Measurements from ENCODE around the gene NUDT21. TPM values are rescaled to one million over a fixed set of nuclear protein-coding genes. Genes with fewer than 3 reads are reported as not detected.

NUDT21 gene
- polyA plus RNA-seq, 1 of the 3 experiments (the other 2 are of a cell fraction) = 42.2 TPM

GRCh38 chr16:56409195-56409594 lies 41.9 kb downstream of the NUDT21 start:
- Histone ChIP-seq H3K4me1 (ENCODE audit: control insufficient read depth in 1 of 2, insufficient read depth in 2 of 2, low read depth in 1 of 2, low read length in 1 of 2) (no peaks in the 10 kb centered on the region), H3K4me3 (ENCODE audit: low read depth in 2 of 2, low read length in 1 of 2) (no peak overlapping the region), H3K79me2 (ENCODE audit: insufficient read depth) (peaks cover 39% of the 10 kb centered on the region), H2AFZ (ENCODE audit: low read depth) (no peak overlapping the region), H3F3A (replicated peaks; ENCODE audit: insufficient read depth) (peaks cover 3% of the 10 kb centered on the region), H3K4me2 (no peak overlapping the region), H3K9me2 (no peaks in the 10 kb centered on the region), H3K9ac (no peak overlapping the region), H3K36me3 (replicated peaks in 1 of 2; ENCODE audit: control insufficient read depth in 1 of 2, insufficient read depth in 2 of 2, low read length in 1 of 2) (peaks cover 40 to 71% of the 10 kb centered on the region in 2 experiments), H4K20me1 (ENCODE audit: insufficient read depth) (0 out of 2 replicates have a peak, but pooled peaks cover 4% of the 10 kb centered on the region), H3K27me3 (ENCODE audit: insufficient read depth) (no peaks in the 10 kb centered on the region), H3K27ac (ENCODE audit: low read depth in 2 of 2, low read length in 1 of 2) (no peak overlapping the region), H3K9me3 (no peaks in the 10 kb centered on the region)
- ChIA-PET POLR2A (no interaction called here), CTCF (interaction anchor here (1.0 kb wide), 1 partner anchor 33 kb away, joined by 3 read pairs; no protein-coding TSS in a partner anchor)
- TF ChIP-seq NFIC (IDR thresholded peaks at IDR 0.05; ENCODE audit: borderline replicate concordance) = no peak
- TF ChIP-seq, protein P1, sequence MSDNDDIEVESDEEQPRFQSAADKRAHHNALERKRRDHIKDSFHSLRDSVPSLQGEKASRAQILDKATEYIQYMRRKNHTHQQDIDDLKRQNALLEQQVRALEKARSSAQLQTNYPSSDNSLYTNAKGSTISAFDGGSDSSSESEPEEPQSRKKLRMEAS (IDR thresholded peaks at IDR 0.05; ENCODE audit: low read depth) = no peak
- TF ChIP-seq, protein P2, sequence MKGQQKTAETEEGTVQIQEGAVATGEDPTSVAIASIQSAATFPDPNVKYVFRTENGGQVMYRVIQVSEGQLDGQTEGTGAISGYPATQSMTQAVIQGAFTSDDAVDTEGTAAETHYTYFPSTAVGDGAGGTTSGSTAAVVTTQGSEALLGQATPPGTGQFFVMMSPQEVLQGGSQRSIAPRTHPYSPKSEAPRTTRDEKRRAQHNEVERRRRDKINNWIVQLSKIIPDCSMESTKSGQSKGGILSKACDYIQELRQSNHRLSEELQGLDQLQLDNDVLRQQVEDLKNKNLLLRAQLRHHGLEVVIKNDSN (IDR thresholded peaks at IDR 0.05; ENCODE audit: borderline replicate concordance, low read depth) = no peak
- TF ChIP-seq JUND (IDR thresholded peaks at IDR 0.05) = no peak
- TF ChIP-seq GABPA (IDR thresholded peaks at IDR 0.05; ENCODE audit: low read depth) = no peak
- TF ChIP-seq NRF1 (IDR thresholded peaks at IDR 0.05; ENCODE audit: low read depth, low read length) = no peak
- TF ChIP-seq TAF1 (IDR thresholded peaks at IDR 0.05; ENCODE audit: borderline replicate concordance, low read depth, low read length) = no peak
- TF ChIP-seq, protein P3, sequence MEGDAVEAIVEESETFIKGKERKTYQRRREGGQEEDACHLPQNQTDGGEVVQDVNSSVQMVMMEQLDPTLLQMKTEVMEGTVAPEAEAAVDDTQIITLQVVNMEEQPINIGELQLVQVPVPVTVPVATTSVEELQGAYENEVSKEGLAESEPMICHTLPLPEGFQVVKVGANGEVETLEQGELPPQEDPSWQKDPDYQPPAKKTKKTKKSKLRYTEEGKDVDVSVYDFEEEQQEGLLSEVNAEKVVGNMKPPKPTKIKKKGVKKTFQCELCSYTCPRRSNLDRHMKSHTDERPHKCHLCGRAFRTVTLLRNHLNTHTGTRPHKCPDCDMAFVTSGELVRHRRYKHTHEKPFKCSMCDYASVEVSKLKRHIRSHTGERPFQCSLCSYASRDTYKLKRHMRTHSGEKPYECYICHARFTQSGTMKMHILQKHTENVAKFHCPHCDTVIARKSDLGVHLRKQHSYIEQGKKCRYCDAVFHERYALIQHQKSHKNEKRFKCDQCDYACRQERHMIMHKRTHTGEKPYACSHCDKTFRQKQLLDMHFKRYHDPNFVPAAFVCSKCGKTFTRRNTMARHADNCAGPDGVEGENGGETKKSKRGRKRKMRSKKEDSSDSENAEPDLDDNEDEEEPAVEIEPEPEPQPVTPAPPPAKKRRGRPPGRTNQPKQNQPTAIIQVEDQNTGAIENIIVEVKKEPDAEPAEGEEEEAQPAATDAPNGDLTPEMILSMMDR (IDR thresholded peaks at IDR 0.05) = no peak
- no peak for TF ChIP-seq EZH2phosphoT487 (IDR thresholded peaks at IDR 0.05; ENCODE audit: borderline replicate concordance, low read depth)
- no peak for TF ChIP-seq MXI1 (IDR thresholded peaks at IDR 0.05; ENCODE audit: low read depth, low read length)
- TF ChIP-seq SIN3A (IDR thresholded peaks at IDR 0.05; ENCODE audit: borderline replicate concordance, low read depth, low read length) = no peak
- no peak for TF ChIP-seq TEAD4 (IDR thresholded peaks at IDR 0.05; ENCODE audit: borderline replicate concordance, insufficient read depth)
- no peak for TF ChIP-seq RAD21 (IDR thresholded peaks at IDR 0.05; ENCODE audit: low read length)
- TF ChIP-seq CHD2 (IDR thresholded peaks at IDR 0.05; ENCODE audit: low read length, partially characterized antibody) = no peak
- 69% methylated on average over 4 of the region's 4 CpGs for WGBS (ENCODE audit: low lambda C conversion rate)
- DNase-seq = no peak

- ChIA-PET POLR2A (no interaction called here), CTCF (interaction anchor here (0.6 kb wide), 1 partner anchor 307 kb away, joined by 3 read pairs; no protein-coding TSS in a partner anchor)
- no peak for DNase-seq
- Histone ChIP-seq H3K27ac (ENCODE audit: low read depth in 2 of 2, low read length in 1 of 2) (no peak overlapping the region), H3K36me3 (replicated peaks in 1 of 2; ENCODE audit: control insufficient read depth in 1 of 2, insufficient read depth in 2 of 2, low read length in 1 of 2) (peaks cover 44 to 71% of the 10 kb centered on the region in 2 experiments), H2AFZ (ENCODE audit: low read depth) (no peak overlapping the region), H3K4me2 (no peak overlapping the region), H3K79me2 (ENCODE audit: insufficient read depth) (peaks cover 32% of the 10 kb centered on the region; the same call in 1 of the 2 replicates), H3K4me3 (ENCODE audit: low read depth in 2 of 2, low read length in 1 of 2) (no peak overlapping the region), H3K27me3 (ENCODE audit: insufficient read depth) (no peaks in the 10 kb centered on the region), H3K9me3 (no peaks in the 10 kb centered on the region), H3K4me1 (ENCODE audit: control insufficient read depth in 1 of 2, insufficient read depth in 2 of 2, low read depth in 1 of 2, low read length in 1 of 2) (no peaks in the 10 kb centered on the region), H3F3A (replicated peaks; ENCODE audit: insufficient read depth) (peaks cover 3% of the 10 kb centered on the region), H3K9me2 (no peaks in the 10 kb centered on the region), H4K20me1 (ENCODE audit: insufficient read depth) (no peaks in the 10 kb centered on the region), H3K9ac (no peak overlapping the region)
- WGBS (ENCODE audit: low lambda C conversion rate) = 69% methylated on average over 7 of the region's 7 CpGs
- TF ChIP-seq, protein P4, sequence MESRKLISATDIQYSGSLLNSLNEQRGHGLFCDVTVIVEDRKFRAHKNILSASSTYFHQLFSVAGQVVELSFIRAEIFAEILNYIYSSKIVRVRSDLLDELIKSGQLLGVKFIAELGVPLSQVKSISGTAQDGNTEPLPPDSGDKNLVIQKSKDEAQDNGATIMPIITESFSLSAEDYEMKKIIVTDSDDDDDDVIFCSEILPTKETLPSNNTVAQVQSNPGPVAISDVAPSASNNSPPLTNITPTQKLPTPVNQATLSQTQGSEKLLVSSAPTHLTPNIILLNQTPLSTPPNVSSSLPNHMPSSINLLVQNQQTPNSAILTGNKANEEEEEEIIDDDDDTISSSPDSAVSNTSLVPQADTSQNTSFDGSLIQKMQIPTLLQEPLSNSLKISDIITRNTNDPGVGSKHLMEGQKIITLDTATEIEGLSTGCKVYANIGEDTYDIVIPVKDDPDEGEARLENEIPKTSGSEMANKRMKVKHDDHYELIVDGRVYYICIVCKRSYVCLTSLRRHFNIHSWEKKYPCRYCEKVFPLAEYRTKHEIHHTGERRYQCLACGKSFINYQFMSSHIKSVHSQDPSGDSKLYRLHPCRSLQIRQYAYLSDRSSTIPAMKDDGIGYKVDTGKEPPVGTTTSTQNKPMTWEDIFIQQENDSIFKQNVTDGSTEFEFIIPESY (IDR thresholded peaks at IDR 0.05; ENCODE audit: borderline replicate concordance, low read depth) = no peak
- TF ChIP-seq, protein P3 (IDR thresholded peaks at IDR 0.05) = no peak
- no peak for TF ChIP-seq ELF1 (IDR thresholded peaks at IDR 0.05)
- TF ChIP-seq IRF3 (IDR thresholded peaks at IDR 0.05; ENCODE audit: low read depth, low read length) = no peak
- TF ChIP-seq EZH2phosphoT487 (IDR thresholded peaks at IDR 0.05; ENCODE audit: borderline replicate concordance, low read depth) = no peak
- no peak for TF ChIP-seq RXRA (IDR thresholded peaks at IDR 0.05; ENCODE audit: borderline replicate concordance, low read depth)
- no peak for TF ChIP-seq TEAD4 (IDR thresholded peaks at IDR 0.05; ENCODE audit: borderline replicate concordance, insufficient read depth)
- TF ChIP-seq CHD2 (IDR thresholded peaks at IDR 0.05; ENCODE audit: low read length, partially characterized antibody) = no peak
Observed at GRCh38 chr16:56408379-56409098, 42.6 kb downstream of the NUDT21 start.
